ENCODE measurements around the gene ACAD9.
"Not testable (repeated sequence)": the region's sequence is repeated elsewhere in the genome, so short reads cannot be mapped to it uniquely, and the experiment has no call there.

ACAD9 gene

DNA sequence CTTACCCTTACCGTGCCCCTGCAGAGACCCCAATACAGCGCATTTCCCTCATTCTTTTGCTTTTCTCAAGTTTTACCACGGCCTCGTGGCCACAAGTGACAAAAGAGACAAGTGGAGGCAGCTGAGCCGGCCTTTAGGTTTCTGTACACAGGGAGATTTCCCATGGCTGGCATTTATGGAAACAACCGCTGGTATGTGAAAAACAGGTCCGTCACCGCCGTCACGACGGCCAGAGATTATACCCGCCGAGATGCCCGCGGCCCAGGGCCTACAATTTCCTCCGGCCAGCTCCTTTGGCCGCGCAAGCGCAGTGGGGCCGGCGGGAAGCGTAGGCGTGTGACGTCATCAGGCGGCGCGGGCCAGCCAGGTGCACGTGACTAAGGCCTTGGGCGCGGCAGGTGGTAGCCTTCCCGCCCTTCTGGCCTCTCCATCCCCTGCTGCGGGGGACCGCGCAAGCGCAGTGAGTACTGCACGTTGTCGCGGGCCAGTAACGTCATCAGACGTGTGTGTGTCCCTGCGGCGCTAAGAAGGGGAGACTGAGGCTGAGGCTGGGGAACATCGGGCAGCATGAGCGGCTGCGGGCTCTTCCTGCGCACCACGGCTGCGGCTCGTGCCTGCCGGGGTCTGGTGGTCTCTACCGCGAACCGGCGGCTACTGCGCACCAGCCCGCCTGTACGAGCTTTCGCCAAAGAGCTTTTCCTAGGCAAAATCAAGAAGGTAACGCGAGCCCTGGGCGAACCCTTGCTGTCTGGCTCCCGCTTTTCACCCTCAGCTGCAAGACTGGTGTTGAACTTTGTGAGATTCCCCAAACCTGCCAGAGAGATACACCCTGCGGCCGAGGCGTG lies at the start of gene ACAD9:
Gene ACAD9 (plus strand): TSS at position 496 of the 845 bp plus-strand sequence. CDS start 72 bp downstream, at position 568.
- peak; percentile 99 for DNase-seq (ENCODE audit: low spot score)

DNA sequence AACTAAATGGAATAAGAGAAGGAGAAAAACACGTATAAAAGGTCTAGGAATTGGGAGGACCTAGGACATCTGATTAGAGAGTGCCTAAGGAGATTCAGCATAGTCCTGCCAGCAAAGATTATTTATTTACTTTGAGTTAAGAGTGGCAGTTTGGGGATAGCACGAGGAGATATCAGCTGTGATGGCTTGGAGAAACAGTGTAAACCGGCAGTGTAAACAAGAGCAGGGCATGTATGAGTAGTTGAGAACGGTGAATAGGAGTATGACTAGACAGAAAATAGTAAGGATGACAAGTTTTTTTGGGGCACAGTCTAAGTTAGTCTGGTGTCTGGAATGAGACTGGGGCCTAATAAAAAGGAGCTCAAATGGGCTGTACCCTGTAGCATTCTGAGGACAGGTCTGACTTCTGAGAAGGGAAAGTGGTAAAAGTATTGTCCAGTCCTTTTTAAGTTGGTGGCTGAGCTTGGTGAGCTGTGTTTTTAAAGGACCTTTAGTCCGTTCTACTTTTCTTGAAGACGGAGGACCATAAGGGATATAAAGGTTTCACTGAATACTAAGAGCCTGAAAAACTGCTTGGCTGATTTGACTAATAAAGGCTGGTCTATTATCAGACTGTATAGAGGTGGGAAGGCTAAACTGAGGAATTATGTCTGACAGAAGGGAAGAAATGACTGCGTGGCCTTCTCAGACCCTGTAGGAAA lies 49.3 kb upstream of the ACAD9 start:
- not testable (repeated sequence) for DNase-seq (ENCODE audit: low spot score)

DNA sequence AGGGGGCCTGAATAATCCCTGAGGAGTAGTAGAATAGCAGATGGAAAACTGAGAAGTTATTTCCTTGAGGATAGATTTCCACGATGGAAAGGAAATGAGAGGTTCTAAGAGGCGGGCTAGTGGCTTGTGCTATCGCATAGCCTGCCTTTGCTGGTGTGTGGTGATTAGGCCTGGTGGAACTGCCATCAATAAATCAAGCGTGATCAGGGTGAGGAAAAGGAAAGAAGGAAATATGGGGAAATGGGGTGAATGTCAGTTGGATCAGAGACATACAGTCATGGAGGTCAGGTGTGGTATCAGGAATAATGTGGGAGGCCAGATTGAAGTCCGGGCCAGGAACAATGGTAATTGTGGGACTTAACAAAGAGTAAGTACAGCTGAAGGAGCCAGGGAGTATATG lies 48.7 kb upstream of the ACAD9 start:
- DNase-seq (ENCODE audit: low spot score) = not testable (repeated sequence)

DNA sequence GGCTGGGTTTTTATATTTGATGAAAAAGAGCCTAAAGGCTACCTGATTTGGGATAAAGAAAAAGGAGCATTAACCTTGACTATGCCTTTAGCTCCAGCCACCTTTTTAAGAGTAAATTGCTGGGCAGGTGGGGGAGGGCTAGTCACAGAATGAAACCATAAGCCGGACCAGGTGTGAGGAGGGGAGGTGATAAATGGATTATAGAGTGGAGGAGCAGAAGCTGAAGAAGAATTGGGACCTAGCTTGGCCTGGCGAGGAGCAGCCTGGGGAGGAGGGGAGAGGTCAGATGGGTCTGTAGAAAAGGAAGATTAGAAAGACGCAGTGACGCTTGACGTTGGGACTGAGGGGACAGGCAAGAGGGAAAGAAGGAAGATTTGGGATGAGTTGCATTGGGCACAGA lies 46.4 kb upstream of the ACAD9 start:
- DNase-seq (ENCODE audit: low spot score) = not testable (repeated sequence)

DNA sequence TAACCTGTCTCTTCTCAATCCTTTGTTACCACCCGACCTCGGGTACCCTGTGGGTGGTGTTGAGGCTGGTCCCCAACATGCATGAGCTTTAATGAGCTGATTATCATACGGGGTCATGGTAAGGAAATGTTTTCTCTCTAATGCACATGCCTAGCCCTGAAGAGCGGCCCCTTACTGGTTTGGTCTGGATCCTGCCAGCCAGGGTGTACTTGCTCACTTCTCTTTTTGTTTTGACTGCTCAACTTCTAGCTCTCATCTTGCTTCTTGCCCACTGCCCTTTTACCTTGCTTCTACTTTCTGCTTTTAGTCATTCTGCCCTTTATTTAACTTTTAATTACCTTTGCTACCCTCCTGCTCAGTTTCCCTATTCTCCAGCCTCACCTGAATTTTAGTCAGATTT lies 44.3 kb upstream of the ACAD9 start:
- DNase-seq (ENCODE audit: low spot score) = no peak

DNA sequence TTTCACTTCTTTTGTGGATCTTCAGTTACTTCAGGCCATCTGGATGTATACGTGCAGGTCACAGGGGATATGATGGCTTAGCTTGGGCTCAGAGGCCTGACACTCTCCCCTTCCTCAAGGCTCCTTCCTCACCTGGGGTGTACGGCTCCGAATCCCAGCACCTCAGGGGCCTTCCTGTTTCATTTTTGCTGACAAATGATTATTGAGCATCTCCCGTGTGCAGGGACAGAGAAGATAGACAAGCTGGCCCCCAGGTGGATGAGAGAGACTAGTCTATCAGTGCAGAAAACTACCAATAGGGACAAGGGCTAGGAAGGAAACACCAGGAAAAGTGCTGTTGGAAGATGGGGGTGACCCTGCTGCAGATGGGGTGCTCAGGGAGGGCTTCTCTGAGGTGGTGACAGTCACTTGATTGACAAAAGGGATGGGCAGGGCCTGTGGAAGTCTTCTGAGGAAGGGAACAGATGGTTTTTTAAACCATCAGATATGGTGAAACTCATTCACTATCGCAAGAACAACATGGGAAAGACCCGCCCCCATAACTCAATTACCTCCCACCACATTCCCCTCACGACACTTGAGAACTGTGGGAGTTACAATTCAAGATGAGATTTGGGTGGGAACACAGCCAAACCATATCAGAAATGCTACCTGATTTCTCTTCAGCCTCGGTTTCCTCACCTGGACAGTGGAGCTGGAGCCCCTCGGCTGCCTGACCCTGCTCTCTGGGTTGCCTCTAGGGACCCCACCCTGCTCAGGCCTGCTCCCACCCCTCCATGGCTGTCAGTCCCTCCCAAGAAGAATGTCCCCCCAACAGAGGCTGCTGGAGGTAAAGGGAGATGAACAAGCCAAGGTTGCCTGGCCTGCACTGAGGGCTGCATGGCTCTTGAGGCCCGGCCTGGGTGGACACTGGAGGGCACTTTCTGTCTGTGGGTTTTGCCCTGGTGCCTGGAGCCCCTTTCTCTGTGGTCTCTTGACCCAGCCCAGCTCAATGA lies 37.2 kb upstream of the ACAD9 start:
- no peak for DNase-seq (ENCODE audit: low spot score)

DNA sequence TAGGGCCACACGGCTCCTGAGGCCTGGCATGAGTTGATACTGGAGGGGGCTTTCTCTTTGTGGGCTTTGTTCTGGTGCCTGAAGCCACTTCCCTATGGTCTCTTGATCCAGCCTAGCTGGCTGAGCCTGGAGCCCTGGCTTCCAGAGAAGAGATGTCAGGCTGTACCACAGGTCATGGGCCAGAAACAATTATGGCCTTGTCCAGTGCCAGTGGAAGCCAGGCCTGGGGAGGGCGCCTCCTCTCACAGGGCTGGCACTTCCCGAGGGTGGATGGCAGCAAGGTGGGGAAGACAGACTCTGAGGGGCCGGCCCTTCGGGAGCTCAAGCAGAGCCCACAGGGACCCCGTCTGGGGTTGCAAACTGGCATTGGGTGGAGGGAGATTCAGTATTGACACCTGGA lies 34.9 kb upstream of the ACAD9 start:
- DNase-seq (ENCODE audit: low spot score) = no peak

DNA sequence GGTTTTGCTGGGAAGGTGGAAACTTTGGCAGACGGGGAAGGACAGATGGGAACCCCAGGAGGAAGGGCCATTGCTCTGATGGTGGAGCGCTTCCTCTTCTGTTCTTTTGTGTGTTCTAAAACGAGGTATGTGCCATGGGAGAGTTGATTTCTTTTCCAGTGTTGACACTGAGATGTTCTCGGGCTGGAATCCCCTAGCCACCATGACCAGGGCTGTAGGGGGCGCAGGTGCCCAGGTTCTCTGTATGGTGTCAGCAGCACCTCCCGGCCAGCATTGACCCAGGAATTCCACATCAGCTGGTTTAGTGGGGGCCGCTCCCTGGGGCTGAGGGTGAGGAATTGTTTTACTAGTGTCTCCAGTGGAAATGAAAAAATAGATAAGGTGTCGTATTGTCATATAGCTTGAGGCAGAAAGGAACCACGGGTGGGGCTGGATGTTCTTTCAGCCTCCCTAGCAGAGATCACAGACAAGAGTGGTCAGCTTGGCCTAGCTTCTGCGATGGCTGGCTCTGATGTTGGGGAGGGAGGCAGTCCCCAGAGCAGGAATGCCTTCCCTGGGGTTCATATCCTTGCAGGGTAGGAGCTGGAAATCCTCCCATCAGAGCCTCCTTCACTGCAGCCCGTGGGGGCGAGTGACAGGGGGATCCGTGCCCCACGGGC lies 34.2 kb upstream of the ACAD9 start:
- DNase-seq (ENCODE audit: low spot score) = no peak

DNA sequence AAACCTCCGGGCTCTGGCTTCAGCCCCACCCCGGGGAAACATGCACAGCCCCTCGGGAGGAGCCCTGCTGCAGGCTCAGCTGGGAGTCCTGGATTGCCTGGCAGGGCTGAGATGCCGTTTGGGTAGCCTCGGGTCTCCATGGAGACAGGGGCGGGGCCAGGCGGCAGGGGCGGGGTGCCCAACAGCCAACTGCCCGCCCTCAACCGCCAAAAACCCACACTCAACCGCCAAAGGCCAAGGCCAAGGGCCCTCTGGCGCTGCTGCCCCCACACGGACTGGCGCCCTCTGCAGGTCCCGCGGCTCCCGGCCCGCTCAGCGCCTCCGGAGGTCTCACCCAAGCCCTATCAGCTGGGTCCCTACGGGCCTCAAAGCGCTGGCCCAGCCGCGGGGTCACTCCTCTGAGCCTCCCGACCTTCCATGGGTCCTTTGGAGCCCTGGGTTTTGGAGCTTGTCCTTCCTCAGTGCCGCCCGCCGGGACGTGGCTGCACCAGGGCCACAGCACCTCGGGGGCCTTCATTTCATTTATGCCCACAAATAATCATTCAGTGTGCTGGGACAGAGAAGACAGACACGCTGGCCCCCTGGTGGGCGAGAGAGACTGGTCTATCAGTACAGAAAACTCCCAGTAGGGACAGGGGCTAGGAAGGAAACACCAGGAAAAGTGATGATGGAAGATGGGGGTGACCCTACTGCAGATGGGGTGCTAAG lies 33.5 kb upstream of the ACAD9 start:
- peak; percentile 78 for DNase-seq (ENCODE audit: low spot score)

DNA sequence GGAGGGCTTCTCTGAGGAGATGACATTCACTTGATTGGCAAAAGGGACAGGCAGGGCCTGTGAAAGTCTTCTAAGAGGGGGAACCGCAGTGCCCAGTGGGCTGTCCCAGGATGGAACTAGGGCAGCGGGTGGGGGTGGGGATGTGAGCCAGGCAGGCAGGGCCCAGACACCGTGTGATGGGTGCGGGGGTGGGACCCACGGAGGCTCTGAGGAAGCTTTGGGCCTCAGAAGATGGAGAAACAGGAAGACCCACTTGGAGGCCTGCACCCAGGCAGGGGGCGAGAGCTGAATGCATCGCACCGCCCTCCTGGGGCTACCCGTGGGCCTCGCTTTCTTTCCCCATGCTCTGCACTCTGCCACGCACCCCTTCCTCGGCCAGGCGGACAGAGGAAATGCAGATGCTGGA lies 32.9 kb upstream of the ACAD9 start:
- no peak for DNase-seq (ENCODE audit: low spot score)

DNA sequence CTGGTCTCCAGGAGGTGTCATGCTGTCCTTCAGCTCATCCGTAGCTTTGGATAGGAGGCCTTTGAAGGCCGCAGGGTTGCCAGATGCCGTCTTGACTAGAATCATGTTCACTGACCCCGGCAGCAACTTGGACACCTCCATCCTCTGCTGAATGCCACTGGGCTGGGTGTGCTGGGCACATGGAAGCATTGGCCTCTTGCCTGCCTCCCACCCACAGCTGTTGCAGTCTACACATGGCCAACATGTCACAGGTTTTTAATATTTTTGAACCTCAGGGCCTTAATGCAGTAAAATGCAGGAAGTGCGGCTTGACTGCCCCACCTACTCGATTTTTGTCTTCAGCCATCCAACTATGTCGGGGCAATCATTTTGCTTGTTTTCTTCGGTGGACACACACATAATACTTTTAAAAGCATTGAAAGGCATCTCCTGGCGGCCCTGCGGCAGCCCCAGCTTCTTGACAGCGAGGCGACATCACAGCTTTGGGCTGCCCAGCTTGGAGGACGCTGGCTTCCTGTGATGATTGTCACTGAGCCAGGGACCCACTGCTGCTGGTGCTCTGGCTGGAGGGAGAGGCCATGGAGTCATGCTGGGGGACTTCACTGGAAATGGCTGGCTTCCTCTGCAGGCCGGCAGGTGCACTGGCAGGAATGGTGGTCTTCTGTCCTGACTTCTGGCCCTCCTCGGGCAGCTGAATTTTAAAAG lies 31.6 kb upstream of the ACAD9 start:
- DNase-seq (ENCODE audit: low spot score) = no peak

DNA sequence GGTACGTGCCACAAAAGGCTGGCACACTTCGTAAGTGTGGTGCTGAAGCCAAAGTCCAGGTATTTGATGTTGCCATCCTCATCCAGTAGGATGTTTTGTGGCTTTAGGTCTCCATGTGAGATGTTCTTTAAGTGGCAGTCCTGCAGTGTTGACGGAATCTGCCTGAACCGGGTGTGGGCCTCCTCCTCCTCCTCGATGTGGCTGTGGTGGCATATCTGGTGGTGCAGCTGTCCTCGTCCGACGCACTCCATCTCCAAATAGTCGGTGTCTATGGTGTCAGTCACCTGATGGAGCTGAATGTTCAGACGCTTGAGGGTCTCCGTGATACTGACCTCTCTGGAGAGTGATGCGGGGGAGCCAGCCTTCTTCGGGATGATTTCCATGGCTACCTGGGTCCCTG lies 30.5 kb upstream of the ACAD9 start:
- DNase-seq (ENCODE audit: low spot score) = no peak

DNA sequence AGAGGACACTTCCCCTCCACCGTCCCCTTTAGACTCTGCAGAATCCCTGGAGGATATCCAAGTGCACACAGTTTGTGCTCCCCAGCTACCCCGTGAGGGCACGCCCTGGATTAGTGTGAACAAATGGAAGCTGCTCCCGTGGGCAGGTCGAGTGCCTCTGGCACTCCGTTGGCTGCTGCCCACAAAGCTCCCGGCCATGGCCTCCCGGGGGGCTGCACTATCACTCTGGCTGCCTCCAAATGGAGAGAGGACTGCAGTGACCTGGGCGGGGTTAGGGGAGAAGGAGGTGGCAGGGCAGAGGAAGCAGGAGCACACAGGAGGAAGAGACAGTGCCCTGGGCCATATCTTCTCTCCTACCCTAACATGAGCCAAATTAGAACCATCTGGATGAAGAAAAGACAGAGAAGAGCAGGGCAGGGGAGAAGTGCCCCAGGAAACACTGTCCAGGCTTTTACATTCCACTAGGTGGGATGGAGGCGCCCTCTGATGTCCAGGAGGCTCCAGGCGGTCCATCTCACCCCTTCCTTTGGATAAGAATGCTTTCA lies 29.4 kb upstream of the ACAD9 start:
- no peak for DNase-seq (ENCODE audit: low spot score)

DNA sequence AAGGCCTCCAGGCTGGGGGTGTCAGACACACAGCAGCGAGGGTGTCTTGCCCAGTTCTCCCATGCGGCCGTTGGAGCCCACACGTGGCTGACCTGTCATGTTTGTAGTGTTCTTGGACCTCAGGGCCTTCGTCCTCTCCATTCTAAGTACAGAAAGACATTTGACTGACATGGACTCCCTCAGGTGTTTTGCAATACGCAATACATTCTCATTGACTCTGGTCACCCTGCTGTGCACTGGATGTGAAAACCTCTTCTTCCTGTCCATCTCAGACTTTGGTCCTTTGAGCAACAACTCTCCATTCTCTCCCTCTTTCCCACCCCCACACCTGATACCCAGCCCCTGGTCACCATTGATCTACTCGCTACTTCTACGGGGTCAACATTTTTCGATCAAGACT lies 28.9 kb upstream of the ACAD9 start:
- no peak for DNase-seq (ENCODE audit: low spot score)

DNA sequence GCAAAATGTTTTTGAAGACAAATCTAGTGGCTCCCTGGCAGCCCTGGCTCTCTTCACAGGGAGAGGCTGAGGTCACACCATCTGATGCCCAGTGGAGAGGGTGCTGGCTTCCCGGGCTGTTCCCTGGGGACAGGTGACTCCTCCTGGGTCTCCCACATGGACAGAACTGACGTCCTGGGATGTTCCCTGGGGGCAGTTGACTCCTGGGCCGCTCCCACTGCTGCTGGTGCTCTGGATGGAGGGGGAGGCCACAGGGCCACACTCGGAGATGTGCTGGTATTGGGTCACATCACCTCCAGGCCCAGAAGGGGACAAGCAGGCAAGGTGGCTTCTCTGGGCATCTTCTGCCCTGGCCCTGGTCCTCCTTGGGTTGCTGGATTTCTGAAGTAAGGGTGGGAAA lies 27.8 kb upstream of the ACAD9 start:
- DNase-seq (ENCODE audit: low spot score) = no peak

DNA sequence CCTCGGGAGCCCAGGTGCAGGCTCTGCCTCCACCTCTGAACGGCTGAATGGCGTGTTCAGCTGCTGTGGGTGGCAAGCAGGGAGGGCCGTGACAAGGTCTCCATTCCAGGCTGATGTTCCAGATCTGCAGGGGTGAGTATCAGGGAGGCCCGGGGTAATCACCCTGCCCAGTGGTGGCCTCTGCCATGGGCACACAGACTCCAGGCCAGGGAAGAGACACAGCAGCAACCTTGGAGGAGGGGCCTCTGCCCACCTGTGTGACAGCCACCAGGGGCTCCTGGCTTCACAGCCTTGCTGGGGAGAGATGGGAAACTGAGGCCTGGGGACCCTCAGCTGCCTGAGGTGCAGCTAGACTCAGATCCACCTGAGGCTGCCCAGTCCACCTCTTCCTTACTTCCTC lies 25.6 kb upstream of the ACAD9 start:
- DNase-seq (ENCODE audit: low spot score) = no peak

DNA sequence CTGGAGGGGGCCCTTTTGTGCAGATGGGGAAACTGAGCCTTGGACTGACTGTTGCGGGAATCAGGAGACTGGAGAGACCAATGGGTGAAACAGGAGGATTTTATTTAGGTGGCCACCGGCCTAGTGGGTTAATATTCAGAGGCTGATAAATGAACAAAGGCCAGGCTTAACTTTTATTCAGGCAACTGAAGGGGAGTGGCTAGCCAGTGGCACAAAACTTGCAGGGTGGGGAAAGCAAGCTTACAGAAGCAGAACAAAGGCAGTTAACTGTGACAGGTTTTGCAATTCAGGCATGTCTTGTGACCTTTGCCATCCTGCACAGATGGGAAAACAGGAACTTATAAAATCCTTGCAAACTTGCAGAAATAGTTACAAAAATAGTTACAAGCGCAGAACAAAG lies 24.9 kb upstream of the ACAD9 start:
- DNase-seq (ENCODE audit: low spot score) = no peak

DNA sequence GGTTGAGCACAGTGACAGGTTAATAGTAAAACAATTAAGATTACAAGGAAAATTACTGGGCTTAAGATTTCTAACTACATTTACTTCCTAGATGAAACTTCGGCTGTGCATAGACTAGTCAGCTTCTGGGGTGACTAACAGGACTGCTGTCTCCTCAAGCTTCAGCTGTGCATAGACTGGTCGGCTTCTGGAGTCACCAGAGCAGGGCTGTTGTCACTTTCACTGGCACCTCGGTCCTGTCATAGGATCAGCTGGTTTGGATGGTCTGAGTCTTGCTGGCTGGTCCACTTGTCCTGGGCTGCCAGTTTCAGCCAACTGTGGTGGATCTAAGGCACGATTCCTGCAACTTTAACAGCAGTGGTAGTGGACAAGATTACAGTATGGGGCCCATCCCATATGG lies 23.9 kb upstream of the ACAD9 start:
- DNase-seq (ENCODE audit: low spot score) = no peak

DNA sequence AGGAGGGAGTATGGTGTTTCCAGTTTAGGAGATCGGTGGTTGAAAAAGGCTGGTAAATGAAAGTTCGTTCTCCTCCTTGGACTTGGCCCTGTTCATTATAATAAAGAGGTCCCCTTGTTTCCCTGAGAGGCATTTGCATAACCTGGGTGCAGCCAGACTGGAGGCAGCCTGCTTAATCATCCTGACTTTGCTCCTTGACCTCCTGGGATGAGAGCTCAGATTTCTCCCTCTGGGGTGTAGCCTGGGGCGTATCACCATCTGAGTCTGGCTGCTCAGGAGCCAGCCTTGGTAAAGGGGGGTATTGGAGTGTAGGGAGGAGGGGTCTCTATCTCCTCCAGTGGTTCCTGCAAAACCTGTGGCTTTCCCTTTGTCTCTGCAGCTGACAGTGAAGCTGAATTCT lies 21.3 kb upstream of the ACAD9 start:
- no peak for DNase-seq (ENCODE audit: low spot score)

DNA sequence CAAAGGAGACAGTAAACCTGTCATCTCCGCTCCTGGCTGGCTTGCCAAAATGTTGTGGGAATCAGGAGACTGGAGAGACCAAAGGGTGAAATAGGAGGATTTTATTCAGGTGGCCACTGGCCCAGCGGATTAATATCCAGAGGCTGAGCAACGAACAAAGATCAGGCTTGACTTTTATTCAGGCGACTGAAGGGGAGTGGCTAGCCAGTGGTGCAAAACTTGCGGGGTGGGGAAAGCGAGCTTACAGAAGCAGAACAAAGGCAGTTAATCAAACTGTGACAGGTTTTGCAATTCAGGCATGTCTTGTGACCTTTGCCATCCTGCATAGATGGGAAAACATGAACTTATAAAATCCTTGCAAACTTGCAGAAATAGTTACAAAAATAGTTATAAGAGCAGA lies 19.8 kb upstream of the ACAD9 start:
- no peak for DNase-seq (ENCODE audit: low spot score)

Data from left forelimb (tissue), 1 donor.